ENCODE data around the gene VEZT. TPM values are rescaled to one million over a fixed set of nuclear protein-coding genes. Genes with fewer than 3 reads are reported as not detected.

VEZT gene
- total RNA-seq, 1 donor from 2014 or later: 79.1 TPM

- H3K4me3 Mint-ChIP-seq: no peak overlapping the region
- peaks cover 15% of the 10 kb centered on the region for H3K36me3 Mint-ChIP-seq (ENCODE audit: low read depth)
- no peak for TF ChIP-seq CTCF (conservative IDR thresholded peaks at IDR 0.05)
- H3K4me1 Mint-ChIP-seq: no peaks in the 10 kb centered on the region
- no peaks in the 10 kb centered on the region for H3K27me3 Mint-ChIP-seq (ENCODE audit: low read depth)
- no peaks in the 10 kb centered on the region for H3K9me3 Mint-ChIP-seq
- no peak for DNase-seq (ENCODE audit: low read depth, low spot score)
- H3K27ac Mint-ChIP-seq (ENCODE audit: unreplicated experiment): no peak overlapping the region
Measured at GRCh38 chr12:95271465-95271864, 53.9 kb downstream of the VEZT start.

GRCh38 chr12:95277139-95277538 lies 59.5 kb downstream of the VEZT start:
- Mint-ChIP-seq H3K4me1 (no peaks in the 10 kb centered on the region), H3K4me3 (no peak overlapping the region), H3K27me3 (ENCODE audit: low read depth) (no peaks in the 10 kb centered on the region), H3K9me3 (no peaks in the 10 kb centered on the region), H3K36me3 (ENCODE audit: low read depth) (peaks cover 22% of the 10 kb centered on the region), H3K27ac (ENCODE audit: unreplicated experiment) (no peak overlapping the region)
- no peak for DNase-seq (ENCODE audit: low read depth, low spot score)
- no peak for TF ChIP-seq CTCF (conservative IDR thresholded peaks at IDR 0.05)

- H3K4me3 Mint-ChIP-seq: no peak overlapping the region
- H3K27me3 Mint-ChIP-seq (ENCODE audit: low read depth): no peaks in the 10 kb centered on the region
- H3K4me1 Mint-ChIP-seq: no peaks in the 10 kb centered on the region
- no peaks in the 10 kb centered on the region for H3K9me3 Mint-ChIP-seq
- H3K36me3 Mint-ChIP-seq (ENCODE audit: low read depth): peaks cover 27% of the 10 kb centered on the region
- no peak for DNase-seq (ENCODE audit: low read depth, low spot score)
- no peak for TF ChIP-seq CTCF (conservative IDR thresholded peaks at IDR 0.05)
- no peak overlapping the region for H3K27ac Mint-ChIP-seq (ENCODE audit: unreplicated experiment)
Measured at GRCh38 chr12:95279856-95280255, 62.2 kb downstream of the VEZT start.

- Mint-ChIP-seq H3K4me1 (no peaks in the 10 kb centered on the region), H3K27me3 (ENCODE audit: low read depth) (no peaks in the 10 kb centered on the region), H3K9me3 (no peaks in the 10 kb centered on the region), H3K36me3 (ENCODE audit: low read depth) (peaks cover 30% of the 10 kb centered on the region), H3K27ac (ENCODE audit: unreplicated experiment) (no peak overlapping the region), H3K4me3 (no peak overlapping the region)
- DNase-seq (ENCODE audit: low read depth, low spot score): no peak
- no peak for TF ChIP-seq CTCF (conservative IDR thresholded peaks at IDR 0.05)
Measured at GRCh38 chr12:95282266-95282665, 64.7 kb downstream of the VEZT start.

GRCh38 chr12:95283371-95283770 lies 65.8 kb downstream of the VEZT start:
- no peak for TF ChIP-seq CTCF (conservative IDR thresholded peaks at IDR 0.05)
- DNase-seq (ENCODE audit: low read depth, low spot score): no peak
- Mint-ChIP-seq H3K36me3 (ENCODE audit: low read depth) (peaks cover 29% of the 10 kb centered on the region), H3K27ac (ENCODE audit: unreplicated experiment) (no peak overlapping the region), H3K27me3 (ENCODE audit: low read depth) (no peaks in the 10 kb centered on the region), H3K4me3 (no peak overlapping the region), H3K4me1 (no peaks in the 10 kb centered on the region), H3K9me3 (no peaks in the 10 kb centered on the region)

- H3K4me3 Mint-ChIP-seq: no peak overlapping the region
- DNase-seq (ENCODE audit: low read depth, low spot score): no peak
- no peaks in the 10 kb centered on the region for H3K27me3 Mint-ChIP-seq (ENCODE audit: low read depth)
- no peak for TF ChIP-seq CTCF (conservative IDR thresholded peaks at IDR 0.05)
- H3K4me1 Mint-ChIP-seq: no peaks in the 10 kb centered on the region
- peaks cover 25% of the 10 kb centered on the region for H3K36me3 Mint-ChIP-seq (ENCODE audit: low read depth)
- no peaks in the 10 kb centered on the region for H3K9me3 Mint-ChIP-seq
- H3K27ac Mint-ChIP-seq (ENCODE audit: unreplicated experiment): no peak overlapping the region
Measured at GRCh38 chr12:95286713-95287112, 69.1 kb downstream of the VEZT start.

Data from neural crest cell (in vitro differentiated cells).